Fibroblast of skin of right biceps (primary cell): Measurements from ENCODE around the gene OPN1LW.
A peak's percentile ranks its signal among the peaks of the same experiment; 100 is the strongest.
"Not testable (repeated sequence)": the region's sequence is repeated elsewhere in the genome, so short reads cannot be mapped to it uniquely, and the experiment has no call there.

Experiments
- DNase-seq: peaks from one replicate; pipeline ENCODE4 v3.0.0-alpha.2; 2013

The OPN1LW gene

DNA sequence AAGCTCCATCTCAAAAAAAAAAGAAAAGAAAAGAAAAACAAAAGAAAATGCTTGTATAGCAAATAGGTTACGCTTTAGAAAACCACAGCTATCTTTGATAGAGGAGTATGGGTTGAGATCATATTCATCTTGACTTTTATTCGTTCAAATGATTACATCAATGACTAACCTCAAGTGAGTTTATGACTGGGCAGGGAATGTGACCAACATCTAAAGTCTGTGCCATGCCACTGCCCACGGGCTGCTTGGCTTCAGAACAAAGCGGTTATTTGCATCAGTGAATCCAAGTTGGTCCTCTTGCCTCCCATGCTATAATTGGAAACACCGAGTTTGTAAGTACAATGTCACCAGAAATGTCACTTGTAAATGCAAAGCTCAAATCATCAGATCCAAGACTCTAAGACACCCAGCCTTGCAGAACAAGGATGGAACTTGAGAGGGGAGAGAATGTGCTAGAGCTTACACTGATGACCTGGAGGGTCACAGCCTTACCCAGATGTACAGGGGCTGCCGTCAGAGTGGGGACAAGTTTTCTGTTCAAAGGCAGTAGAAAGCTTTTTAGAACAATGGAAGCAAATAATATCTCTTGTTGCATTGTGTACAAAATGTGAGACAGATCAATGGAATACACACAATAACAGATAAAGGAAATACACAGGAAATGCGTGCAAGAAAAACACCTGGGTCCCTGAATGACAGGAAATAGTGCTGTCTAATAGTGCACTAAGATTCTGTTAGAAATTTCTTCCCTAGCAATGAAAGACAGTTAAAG, 8.4 kb upstream of the OPN1LW start:
- no peak for DNase-seq

DNA sequence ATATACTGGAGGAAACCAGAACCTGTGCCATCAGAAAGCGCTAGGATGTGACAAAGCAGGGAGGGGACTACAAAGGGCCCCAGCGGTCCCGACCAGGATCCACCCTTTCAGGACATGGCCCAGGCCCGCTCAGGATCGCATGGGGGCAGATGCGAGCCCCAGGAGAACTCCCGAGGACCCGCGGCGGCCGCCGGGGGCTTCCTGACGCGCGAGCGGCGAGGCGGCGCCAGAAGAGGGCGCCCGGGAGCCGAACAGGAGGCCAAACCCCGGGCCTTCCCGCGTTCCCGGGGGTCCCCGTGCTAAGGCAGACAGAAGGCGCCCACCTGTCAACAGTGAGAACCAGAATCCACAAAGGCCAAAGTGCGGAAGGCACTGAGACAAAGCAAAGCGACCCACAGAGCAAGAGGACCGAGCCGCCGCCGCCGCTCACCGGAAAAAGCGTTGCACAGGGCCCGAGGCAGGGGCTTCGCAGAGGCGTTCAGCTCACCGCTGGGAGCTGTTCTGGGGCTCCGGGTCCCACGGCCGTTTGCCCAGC, 7.3 kb upstream of the OPN1LW start:
- peak; percentile 51 for DNase-seq

DNA sequence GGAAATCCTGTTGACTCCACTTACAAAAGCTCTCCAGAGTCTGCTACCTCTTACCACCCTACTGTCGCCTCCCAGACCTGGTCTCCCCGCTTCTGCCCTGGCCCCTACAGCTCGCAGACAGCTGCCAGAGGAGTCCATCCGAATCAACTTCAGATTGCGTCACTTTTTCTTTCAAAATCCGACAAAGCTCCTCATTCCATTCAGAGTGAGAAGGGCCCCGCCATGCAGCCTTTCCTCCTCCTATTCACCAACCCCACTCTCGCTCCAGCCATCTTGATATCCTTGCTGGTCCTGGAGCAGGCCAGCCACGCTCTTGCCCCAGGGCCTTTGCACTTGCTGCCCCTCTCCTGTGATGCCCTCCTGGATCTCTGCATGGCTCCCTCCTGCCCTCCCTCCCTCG, 5.2 kb upstream of the OPN1LW start:
- no peak for DNase-seq

DNA sequence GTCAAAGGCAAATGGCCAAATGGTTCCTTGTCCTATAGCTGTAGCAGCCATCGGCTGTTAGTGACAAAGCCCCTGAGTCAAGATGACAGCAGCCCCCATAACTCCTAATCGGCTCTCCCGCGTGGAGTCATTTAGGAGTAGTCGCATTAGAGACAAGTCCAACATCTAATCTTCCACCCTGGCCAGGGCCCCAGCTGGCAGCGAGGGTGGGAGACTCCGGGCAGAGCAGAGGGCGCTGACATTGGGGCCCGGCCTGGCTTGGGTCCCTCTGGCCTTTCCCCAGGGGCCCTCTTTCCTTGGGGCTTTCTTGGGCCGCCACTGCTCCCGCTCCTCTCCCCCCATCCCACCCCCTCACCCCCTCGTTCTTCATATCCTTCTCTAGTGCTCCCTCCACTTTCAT, 3.8 kb upstream of the OPN1LW start:
- DNase-seq = no peak

DNA sequence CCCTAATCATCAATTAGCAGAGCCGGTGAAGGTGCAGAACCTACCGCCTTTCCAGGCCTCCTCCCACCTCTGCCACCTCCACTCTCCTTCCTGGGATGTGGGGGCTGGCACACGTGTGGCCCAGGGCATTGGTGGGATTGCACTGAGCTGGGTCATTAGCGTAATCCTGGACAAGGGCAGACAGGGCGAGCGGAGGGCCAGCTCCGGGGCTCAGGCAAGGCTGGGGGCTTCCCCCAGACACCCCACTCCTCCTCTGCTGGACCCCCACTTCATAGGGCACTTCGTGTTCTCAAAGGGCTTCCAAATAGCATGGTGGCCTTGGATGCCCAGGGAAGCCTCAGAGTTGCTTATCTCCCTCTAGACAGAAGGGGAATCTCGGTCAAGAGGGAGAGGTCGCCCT, 3.3 kb upstream of the OPN1LW start:
- no peak for DNase-seq

DNA sequence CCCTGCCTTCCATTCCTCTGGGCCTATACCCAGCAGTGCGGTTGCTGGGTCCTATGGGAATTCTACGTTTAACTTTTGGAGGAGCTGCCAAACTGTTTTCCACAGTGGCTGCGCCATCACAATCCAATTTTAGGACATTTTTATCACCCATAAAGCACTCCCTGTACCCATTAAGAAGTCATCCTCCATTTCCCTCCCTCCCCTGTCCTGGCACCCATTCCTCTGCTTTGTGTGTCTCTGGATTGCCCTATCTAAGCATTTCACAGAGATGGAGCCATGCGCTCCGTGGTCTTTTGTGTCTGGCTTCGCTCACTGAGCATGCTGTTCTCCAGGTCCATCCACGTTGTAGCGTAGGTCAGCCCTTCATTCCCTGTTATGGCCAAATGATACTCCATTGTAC, 1.7 kb upstream of the OPN1LW start:
- DNase-seq = no peak

DNA sequence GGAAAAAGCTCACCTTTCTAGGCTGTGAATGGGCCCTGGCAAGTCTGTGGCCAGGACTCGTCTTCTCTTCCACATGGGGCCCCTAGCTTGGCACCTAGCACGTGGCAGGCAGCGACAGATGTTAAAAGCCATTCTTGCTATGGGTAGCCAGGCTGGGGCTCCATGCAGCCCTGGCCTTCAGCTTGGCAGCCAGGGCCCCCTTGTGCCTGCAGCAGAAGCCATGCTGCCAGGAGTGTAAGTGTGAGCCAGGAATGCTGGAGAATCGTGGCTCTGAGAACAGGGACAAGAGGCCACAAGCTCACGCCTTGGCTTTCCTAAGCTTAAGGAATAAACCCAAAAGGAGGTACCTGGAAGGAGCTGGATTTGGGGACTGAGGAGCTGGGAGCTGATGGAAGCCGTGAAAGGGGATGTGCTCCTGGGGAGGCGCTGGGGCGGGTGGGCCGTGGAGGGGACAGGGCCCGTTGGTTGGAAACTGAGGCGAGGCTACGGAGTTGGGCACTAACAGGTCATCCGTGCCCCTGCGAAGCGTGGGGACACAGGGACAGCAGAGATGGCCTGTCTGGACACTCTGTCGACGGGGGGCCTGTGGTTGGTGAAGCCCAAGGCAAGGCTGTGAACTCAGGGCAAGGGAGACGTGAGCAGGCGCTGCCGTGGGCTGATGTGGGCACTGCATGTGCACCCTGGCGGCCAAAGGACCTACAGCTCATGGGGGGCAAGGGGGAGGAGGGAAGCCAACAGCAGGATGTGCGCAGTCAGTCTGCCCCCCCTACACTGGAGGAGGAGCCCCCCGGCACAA, 895 bp upstream of the OPN1LW start:
- no peak for DNase-seq

DNA sequence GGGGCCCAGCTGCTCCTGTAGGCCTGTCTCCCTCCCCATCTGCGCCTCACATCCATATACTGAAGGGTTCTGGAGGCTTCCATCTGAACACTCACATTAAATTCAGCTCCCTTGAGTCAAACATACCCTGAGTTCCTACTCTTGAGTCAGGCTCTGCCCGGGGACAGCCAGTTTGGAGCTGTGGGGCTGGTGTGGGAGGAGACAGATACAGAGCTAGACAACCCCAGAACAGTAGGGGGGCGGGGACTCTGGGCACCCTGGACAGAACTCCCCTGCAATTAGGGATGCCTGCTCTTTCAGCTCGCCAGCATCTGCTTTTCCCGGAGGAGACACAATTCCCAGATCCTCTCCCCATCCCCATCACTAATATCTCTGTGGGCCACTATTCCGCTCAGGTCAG, 7.0 kb downstream of the OPN1LW start:
- DNase-seq = not testable (repeated sequence)

DNA sequence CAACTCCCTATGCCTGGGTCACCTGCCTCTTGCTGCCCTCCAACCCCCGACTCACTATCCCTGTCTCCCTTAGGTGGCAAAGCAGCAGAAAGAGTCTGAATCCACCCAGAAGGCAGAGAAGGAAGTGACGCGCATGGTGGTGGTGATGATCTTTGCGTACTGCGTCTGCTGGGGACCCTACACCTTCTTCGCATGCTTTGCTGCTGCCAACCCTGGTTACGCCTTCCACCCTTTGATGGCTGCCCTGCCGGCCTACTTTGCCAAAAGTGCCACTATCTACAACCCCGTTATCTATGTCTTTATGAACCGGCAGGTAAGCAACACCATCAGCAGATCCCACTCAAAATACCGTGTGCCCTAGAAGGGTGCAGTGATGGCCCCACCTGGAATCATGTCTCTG, 12.2 kb downstream of the OPN1LW start:
- DNase-seq = not testable (repeated sequence)

DNA sequence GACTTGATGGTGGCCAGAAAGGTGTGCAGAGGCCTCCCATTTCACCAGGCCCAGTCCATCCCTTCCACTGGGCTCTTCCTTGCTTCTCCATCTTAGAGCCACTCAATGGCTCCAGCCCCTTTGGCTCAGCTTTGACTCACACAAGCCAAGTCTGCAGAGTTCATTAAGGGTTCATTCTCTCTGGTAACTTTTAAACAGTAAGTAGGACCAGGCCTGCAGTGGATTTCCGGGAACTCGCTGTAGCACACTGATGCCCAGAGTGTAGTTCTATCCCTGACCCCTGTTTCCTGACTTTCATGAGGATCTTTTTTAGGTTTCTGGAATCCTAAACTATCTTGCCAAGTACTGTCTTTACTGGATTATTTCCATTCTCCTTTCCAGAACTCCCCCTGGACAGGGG, 13.2 kb downstream of the OPN1LW start:
- DNase-seq = not testable (repeated sequence)

DNA sequence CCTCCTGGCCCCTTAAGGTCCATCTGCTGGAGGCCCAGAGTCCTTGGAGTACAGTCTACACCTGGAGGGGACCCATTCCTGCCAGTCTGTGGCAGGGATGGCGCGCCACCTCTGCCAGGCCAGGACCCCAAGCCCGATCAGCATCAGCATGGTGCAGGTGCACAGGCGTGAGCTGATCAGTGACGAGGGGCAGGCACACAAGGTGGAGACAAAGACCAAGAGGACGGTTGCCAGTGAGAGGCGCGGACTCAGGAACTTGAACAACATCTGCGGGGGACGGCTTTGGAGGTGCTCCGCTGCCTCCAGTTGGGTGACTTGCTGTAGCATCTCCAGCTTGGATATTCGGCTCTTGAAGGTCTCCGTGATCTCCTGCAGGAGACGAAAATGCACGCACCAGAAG, 15.3 kb downstream of the OPN1LW start:
- DNase-seq = not testable (repeated sequence)

DNA sequence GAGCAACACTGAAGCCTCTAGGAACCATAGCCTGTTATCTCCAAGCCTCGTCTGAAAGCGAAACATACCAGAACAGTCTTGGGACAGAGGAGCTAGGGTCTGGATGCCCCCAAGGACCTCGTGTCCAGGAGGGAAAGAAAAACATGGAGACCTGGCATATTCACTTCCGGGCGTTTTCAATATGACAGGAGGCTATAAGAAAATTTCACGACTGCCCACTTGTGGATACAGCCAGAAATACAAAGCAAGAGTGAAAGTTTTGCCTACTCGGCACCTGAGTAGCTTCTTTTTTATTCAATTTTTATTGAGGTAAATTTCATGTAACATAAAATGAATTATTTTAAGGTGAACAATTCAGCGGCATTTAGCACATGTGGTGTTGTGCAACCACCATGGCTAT, 20.9 kb downstream of the OPN1LW start:
- not testable (repeated sequence) for DNase-seq

DNA sequence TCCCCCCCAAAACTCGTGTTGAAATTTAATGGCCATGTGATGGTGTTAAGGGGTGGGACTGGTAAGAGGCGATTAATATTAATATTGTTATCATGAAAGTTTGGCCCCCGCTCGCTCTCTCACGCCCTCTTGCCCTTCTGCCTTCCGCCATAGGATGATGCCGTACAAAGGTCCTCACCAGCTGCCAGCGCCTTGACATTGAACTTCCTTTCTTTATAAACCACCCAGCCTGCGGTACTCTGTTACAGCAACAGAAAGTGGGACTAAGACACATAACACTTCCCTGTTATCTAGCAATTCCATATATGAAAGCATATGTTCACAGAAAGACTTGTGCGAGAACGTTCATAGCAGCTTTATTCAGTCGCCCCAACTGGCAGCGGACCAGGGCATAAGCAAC, 24.3 kb downstream of the OPN1LW start:
- not testable (repeated sequence) for DNase-seq

DNA sequence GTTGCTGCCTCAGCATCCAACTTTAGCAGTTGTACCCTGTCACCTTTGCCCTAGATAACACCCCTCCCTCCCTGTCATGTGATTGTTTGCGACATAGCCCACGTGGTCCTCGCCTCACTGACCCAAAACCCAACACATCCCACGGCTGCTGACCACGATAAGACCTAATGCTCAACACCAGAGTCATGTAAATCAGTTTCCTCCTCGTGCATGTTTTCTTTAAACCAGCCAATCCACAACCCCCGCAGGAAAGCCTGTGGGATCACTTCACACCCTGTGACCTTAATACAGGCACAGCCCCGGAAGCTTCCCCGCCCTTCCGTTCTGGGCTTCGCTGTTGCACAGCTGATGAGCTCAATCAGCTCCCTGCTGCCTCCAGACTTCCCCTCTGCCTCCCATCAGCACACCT, 28.5 kb downstream of the OPN1LW start:
- DNase-seq = not testable (repeated sequence)

DNA sequence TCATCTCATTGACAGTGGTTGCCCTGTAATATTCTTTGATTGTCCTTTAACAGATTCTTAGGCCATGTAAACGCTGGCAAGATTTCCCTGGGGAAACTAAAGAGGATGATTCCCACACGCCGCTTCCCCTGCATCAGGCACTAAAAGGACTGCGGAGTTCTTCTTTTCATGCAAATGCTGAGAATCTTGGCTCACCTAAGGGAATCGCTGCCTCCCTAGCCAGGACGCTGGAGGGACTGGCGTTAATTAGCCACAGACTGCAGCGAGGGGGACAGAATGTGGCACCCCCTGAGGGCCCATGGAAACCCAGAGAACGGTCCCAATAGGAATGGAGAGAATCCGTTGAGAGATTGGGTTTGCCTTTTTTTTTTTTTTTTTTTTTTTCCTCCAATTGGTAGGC, 30.3 kb downstream of the OPN1LW start:
- DNase-seq = not testable (repeated sequence)

DNA sequence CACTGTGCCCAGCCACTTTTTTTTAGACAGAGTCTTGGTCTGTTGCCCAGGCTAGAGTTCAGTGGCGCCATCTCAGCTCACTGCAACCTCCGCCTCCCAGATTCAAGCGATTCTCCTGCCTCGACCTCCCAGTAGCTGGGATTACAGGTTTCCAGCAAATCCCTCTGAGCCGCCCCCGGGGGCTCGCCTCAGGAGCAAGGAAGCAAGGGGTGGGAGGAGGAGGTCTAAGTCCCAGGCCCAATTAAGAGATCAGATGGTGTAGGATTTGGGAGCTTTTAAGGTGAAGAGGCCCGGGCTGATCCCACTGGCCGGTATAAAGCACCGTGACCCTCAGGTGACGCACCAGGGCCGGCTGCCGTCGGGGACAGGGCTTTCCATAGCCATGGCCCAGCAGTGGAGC, 38.3 kb downstream of the OPN1LW start, which contains the start of gene OPN1MW:
TSS of gene OPN1MW (plus strand) at position 301 of the 400 bp plus-strand sequence. CDS start at position 383, 82 bp downstream.
- DNase-seq = not testable (repeated sequence)

DNA sequence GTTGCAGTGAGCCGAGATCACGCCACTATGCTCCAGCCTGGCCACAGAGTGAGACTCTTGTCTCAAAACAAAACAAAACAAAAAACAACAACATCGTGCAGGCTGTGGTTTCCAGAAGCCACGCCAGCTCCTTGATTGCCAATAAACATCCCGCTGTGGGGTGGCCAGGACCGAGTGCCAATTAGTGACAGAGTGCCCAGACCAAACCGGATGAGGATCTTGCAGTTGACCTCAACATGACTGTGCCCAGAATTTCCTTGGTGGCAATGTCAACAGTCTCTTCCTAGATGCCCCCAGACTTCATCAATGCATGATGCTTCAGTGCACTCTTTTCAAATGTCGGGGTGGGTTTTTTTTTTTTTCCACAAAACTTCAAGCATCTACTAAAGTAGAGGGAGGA, 39.8 kb downstream of the OPN1LW start:
- DNase-seq = not testable (repeated sequence)

DNA sequence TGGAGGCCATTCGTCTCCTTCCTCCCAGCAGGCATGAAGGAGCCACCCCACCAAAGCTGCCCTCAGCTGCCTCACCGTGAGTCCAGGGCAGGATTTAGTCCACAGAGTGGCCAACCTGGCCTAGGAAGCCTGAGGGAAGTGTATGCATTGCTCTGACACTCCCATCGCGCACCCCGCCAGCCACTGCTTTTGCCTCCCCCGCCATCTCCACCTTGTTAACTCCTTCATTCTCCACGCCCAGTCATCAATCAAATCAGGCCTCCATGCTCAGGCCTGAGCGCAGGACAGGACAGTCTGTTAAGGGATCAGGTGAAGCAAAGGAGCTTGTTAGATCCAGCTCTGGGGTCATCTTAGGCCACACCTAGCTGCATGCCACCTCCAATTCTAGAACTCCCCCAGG, 48.8 kb downstream of the OPN1LW start:
- DNase-seq = not testable (repeated sequence)

DNA sequence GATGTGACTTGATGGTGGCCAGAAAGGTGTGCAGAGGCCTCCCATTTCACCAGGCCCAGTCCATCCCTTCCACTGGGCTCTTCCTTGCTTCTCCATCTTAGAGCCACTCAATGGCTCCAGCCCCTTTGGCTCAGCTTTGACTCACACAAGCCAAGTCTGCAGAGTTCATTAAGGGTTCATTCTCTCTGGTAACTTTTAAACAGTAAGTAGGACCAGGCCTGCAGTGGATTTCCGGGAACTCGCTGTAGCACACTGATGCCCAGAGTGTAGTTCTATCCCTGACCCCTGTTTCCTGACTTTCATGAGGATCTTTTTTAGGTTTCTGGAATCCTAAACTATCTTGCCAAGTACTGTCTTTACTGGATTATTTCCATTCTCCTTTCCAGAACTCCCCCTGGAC, 50.3 kb downstream of the OPN1LW start:
- not testable (repeated sequence) for DNase-seq

DNA sequence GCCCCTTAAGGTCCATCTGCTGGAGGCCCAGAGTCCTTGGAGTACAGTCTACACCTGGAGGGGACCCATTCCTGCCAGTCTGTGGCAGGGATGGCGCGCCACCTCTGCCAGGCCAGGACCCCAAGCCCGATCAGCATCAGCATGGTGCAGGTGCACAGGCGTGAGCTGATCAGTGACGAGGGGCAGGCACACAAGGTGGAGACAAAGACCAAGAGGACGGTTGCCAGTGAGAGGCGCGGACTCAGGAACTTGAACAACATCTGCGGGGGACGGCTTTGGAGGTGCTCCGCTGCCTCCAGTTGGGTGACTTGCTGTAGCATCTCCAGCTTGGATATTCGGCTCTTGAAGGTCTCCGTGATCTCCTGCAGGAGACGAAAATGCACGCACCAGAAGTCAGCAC, 52.4 kb downstream of the OPN1LW start:
- DNase-seq = not testable (repeated sequence)
